GM12878 (cell line): ENCODE measurements around the gene SNX4. TPM values are rescaled to one million over a fixed set of nuclear protein-coding genes. Genes with fewer than 3 reads are reported as not detected.

Experiments
- ATAC-seq: fragments of 200-7000 bp; cut with Tn5 transposase; 3 replicates; pipeline ENCODE4 v1.9.1; 2020; ENCODE audit warnings: mild to moderate bottlenecking, moderate library complexity
- BruUV-seq: library from RNA; stranded (reverse); fragments of 400-500 nt; replicated peaks from 2 replicates; lab custom pipeline; 2021; lab: Mats Ljungman, UMichigan
- CTCF ChIA-PET: fragments of 300-600 bp; sonication (Branson Sonifier 250); formaldehyde crosslinking; extraction: SDS; loops from one replicate; lab custom pipeline; 2021; ENCODE audit warnings: inconsistent platforms; lab: Yijun Ruan, JAX
- POLR2A ChIA-PET: fragments of 350-600 bp; formaldehyde crosslinking; extraction: SDS; loops from one replicate; lab custom pipeline; 2021; ENCODE audit warnings: inconsistent platforms; lab: Charles Lee
- RAD21 ChIA-PET: fragments of 300-600 bp; sonication (Branson Sonifier 250); formaldehyde crosslinking; loops from one replicate; lab custom pipeline; 2023; ENCODE audit warnings: antibody characterized with exemption; ENCODE audit not compliant: unreplicated experiment; lab: Charles Lee
- SMC1A ChIA-PET: fragments of 300-600 bp; sonication (Branson Sonifier 250); formaldehyde crosslinking; loops from one replicate; lab custom pipeline; 2023; ENCODE audit not compliant: unreplicated experiment, uncharacterized antibody; lab: Charles Lee
- DNase-seq: peaks from one replicate; pipeline ENCODE4 v3.0.0-alpha.2; 2011; ENCODE audit warnings: low read depth, low spot score
- FAIRE-seq: peaks from 3 replicates; lab custom pipeline; 2011; peaks lifted over from hg19 to GRCh38; lab: Jason Lieb, UNC
- H2AFZ ChIP-seq: 2 replicates; pipeline ENCODE4 v1.6.0; 2011; ENCODE audit warnings: low read depth, low read length, control low read depth; ENCODE audit not compliant: control insufficient read depth
- H3K27ac ChIP-seq: 2 replicates; pipeline ENCODE4 v1.5.1; 2011; ENCODE audit warnings: control low read depth; ENCODE audit not compliant: control insufficient read depth, insufficient read depth
- H3K27me3 ChIP-seq, 2 experiments: replicated peaks in 1 of 2; 2 replicates each; pipeline versions ENCODE4 v1.6.0 to v1.6.1; 2011; ENCODE audit warnings: low read length in 1 of 2; ENCODE audit not compliant: control insufficient read depth in 2 of 2, insufficient read depth in 2 of 2
- H3K36me3 ChIP-seq, 2 experiments: 2 replicates each; pipeline ENCODE4 v1.5.1; 2011; ENCODE audit warnings: low read length in 1 of 2; ENCODE audit not compliant: control insufficient read depth in 2 of 2, insufficient read depth in 2 of 2
- H3K4me1 ChIP-seq: 2 replicates; pipeline ENCODE4 v1.6.1; 2011; ENCODE audit warnings: mild to moderate bottlenecking, low read length, moderate library complexity, mixed read lengths; ENCODE audit not compliant: control insufficient read depth, insufficient read depth
- H3K4me2 ChIP-seq: 2 replicates; pipeline ENCODE4 v1.6.0; 2011; ENCODE audit warnings: control low read depth; ENCODE audit not compliant: control insufficient read depth, insufficient read depth
- H3K4me3 ChIP-seq: fragments of 200-600 bp; sonication (generic); 2 replicates; pipeline ENCODE4 v1.5.1; 2016
- H3K79me2 ChIP-seq: 2 replicates; pipeline ENCODE4 v1.6.0; 2011; ENCODE audit warnings: low read length; ENCODE audit not compliant: control insufficient read depth, insufficient read depth
- H3K9ac ChIP-seq: 2 replicates; pipeline ENCODE4 v1.8.0; 2011; ENCODE audit warnings: low read length, control low read depth, mixed read lengths; ENCODE audit not compliant: control insufficient read depth, insufficient read depth
- H3K9me3 ChIP-seq: replicated peaks from 3 replicates; pipeline ENCODE4 v1.5.1; 2011; ENCODE audit warnings: mild to moderate bottlenecking, low read length; ENCODE audit not compliant: control insufficient read depth, insufficient read depth
- H4K20me1 ChIP-seq: 2 replicates; pipeline ENCODE4 v1.6.0; 2011; ENCODE audit not compliant: control insufficient read depth, insufficient read depth
- CREM ChIP-seq: IDR thresholded peaks from 2 replicates; pipeline ENCODE4 v1.6.1; 2014; ENCODE audit warnings: antibody characterized with exemption, low read depth
- MEF2B ChIP-seq: fragments of 450-650 bp; IDR thresholded peaks from 2 replicates; pipeline ENCODE4 v1.6.1; 2018; ENCODE audit warnings: mild to moderate bottlenecking, moderate library complexity; ENCODE audit not compliant: partially characterized antibody, poor library complexity, severe bottlenecking
- MYC ChIP-seq: IDR thresholded peaks from 2 replicates; pipeline ENCODE4 v1.6.1; 2011; ENCODE audit warnings: mild to moderate bottlenecking, low read length, moderate library complexity, inconsistent platforms; ENCODE audit not compliant: insufficient read depth, insufficient replicate concordance, insufficient read length, severe bottlenecking
- NR2C1 ChIP-seq: fragments of 450-650 bp; IDR thresholded peaks from 2 replicates; pipeline ENCODE4 v1.6.1; 2017; ENCODE audit warnings: antibody characterized with exemption, mild to moderate bottlenecking, moderate library complexity
- NR2F1 ChIP-seq: fragments of 450-650 bp; conservative IDR thresholded peaks from 2 replicates; pipeline ENCODE4 v1.6.1; 2017; ENCODE audit warnings: mild to moderate bottlenecking
- POLR2AphosphoS2 ChIP-seq: IDR thresholded peaks from 2 replicates; pipeline ENCODE4 v1.6.1; 2011; ENCODE audit warnings: low read depth, mild to moderate bottlenecking, low read length, improper control_type of control experiment, moderate library complexity
- RFX5 ChIP-seq: IDR thresholded peaks from 2 replicates; pipeline ENCODE4 v1.6.1; 2011; ENCODE audit warnings: low read depth, low read length, improper control_type of control experiment
- SIN3A ChIP-seq: IDR thresholded peaks from 2 replicates; pipeline ENCODE4 v1.6.1; 2012; ENCODE audit warnings: low read depth, low read length, improper control_type of control experiment
- SP1 ChIP-seq: IDR thresholded peaks from one replicate; pipeline ENCODE4 v1.6.1; 2011; ENCODE audit warnings: low read depth, low read length
- TCF7 ChIP-seq: IDR thresholded peaks from 2 replicates; pipeline ENCODE4 v1.6.1; 2014; ENCODE audit warnings: antibody characterized with exemption, borderline replicate concordance
- WGBS: methylation state at CpG from one replicate; pipeline ENCODE4 v1.1.6; 2016; ENCODE audit warnings: low lambda C conversion rate; ENCODE audit not compliant: insufficient replicate concordance, insufficient coverage; ENCODE audit errors: missing lambda C conversion rate; 5-methylcytosine and 5-hydroxymethylcytosine counted together
- in situ Hi-C: fragments of 300-500 bp; cut with MboI; formaldehyde crosslinking; loops from 9 replicates; pipeline ENCODE4 v1.14.3; 2018; ENCODE audit warnings: mixed read lengths
- intact Hi-C: fragments of 100-400 bp; cut with micrococcal nuclease; formaldehyde crosslinking; loops from one replicate; pipeline ENCODE4 v1.14.2; 2022; ENCODE audit not compliant: unreplicated experiment
- polyA plus RNA-seq, 11 experiments: library from polyadenylated mRNA; depleted of rRNA in 4 of 11; unstranded in 6 of 11; stranded (reverse) in 5 of 11; fragments of >200 nt; fragmentation: Nextera tagmentation in 4 of 11; fragmentation: Illumina TruSeq in 1 of 11; extraction: Ambion mirVana in 4 of 11; extraction: Trizol in 1 of 11; gene quantifications; 1 replicate in 1 of 11; 2 replicates in 10 of 11; pipeline versions ENCODE4 v1.2.1 to v1.2.3, GENCODE V29; 2011 to 2016; ENCODE audit warnings: inconsistent platforms in 2 of 11, missing spikeins in 2 of 11, low read depth in 1 of 11
- total RNA-seq, 4 experiments: library from RNA; depleted of rRNA in 3 of 4; stranded (reverse); fragments of >200 nt in 3 of 4; fragmentation: Illumina TruSeq in 1 of 4; extraction: Trizol in 1 of 4; gene quantifications; 2 replicates each; pipeline versions ENCODE4 v1.2.1 to v1.2.3, GENCODE V29; 2013 to 2021
- TF ChIP-seq, protein P1 (sequence below): IDR thresholded peaks from 2 replicates; pipeline ENCODE4 v1.6.1; 2012; ENCODE audit warnings: low read length, inconsistent platforms
- TF ChIP-seq, protein P2 (sequence below): IDR thresholded peaks from 2 replicates; pipeline ENCODE4 v1.6.1; 2012; ENCODE audit warnings: low read depth, low read length, improper control_type of control experiment
- TF ChIP-seq, protein P3 (sequence below): fragments of 450-650 bp; IDR thresholded peaks from 2 replicates; pipeline ENCODE4 v1.6.1; 2016; ENCODE audit warnings: mild to moderate bottlenecking
- TF ChIP-seq, protein P4 (sequence below): fragments of 150-350 bp; IDR thresholded peaks from 2 replicates; pipeline ENCODE4 v1.6.1; 2016; ENCODE audit warnings: low read depth, low read length
- TF ChIP-seq, protein P5 (sequence below): IDR thresholded peaks from 2 replicates; pipeline ENCODE4 v1.6.1; 2011; ENCODE audit warnings: borderline replicate concordance, low read depth, mild to moderate bottlenecking, moderate library complexity, mixed read lengths, low read length; ENCODE audit not compliant: insufficient read depth; ENCODE audit errors: extremely low read length

SNX4 gene
- total and polyA plus RNA-seq, 10 of the 15 experiments (the other 5 are each of a cell fraction or from before 2014, with no cell fraction given), result 33.4 to 94.5 (median 60.5) TPM

DNA sequence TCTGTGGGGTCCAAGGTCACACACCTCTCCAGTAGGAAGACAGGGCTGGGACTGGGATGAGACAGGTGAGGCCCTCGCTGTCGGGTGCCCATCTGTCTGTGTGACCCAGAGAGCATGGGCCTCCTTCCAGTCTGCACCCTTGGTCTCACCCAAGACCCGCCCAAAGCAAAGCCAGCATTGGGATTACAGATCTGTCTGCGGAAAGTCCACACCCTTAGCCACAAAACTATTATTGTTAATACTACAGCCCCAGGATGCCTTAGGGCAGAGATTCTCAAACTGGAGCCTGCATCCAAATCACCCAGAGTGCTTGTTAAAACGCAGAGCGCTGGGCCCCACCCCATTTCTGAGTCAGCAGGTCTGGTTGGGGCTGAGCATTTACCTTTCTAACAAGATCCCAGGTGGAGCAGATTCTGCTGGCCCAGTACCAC is 86.4 kb downstream of the SNX4 start:
- Histone ChIP-seq H2AFZ (no peak overlapping the region), H3K27ac (no peak overlapping the region), H3K79me2 (no peaks in the 10 kb centered on the region), H3K4me2 (no peak overlapping the region), H3K9ac (no peak overlapping the region), H3K4me3 (no peak overlapping the region), H3K4me1 (peaks cover 25% of the 10 kb centered on the region), H3K9me3 (no peaks in the 10 kb centered on the region), H4K20me1 (no peaks in the 10 kb centered on the region), H3K27me3 (no peaks in the 10 kb centered on the region), H3K36me3 (no peaks in the 10 kb centered on the region)
- 100% methylated on average over 6 of the region's 6 CpGs for WGBS
- POLR2A ChIA-PET, result interaction anchor here (0.6 kb wide), 1 partner anchor 9 kb away, joined by 5 read pairs; no protein-coding TSS in a partner anchor
- RAD21 ChIA-PET, result interaction anchor here (2.4 kb wide), 1 partner anchor 438 kb away, joined by 16 read pairs; no protein-coding TSS in a partner anchor
- CTCF ChIA-PET, result interaction anchor here (1.4 to 8.1 kb wide), 6 partner anchors 12 to 510 kb away, joined by 4 to 82 read pairs (median 10); no protein-coding TSS in a partner anchor
- DNase-seq (no peak), ATAC-seq (no peak), FAIRE-seq (no peak)
- SMC1A ChIA-PET, result interaction anchor here (0.6 to 10.6 kb wide), 11 partner anchors 10 to 506 kb away, joined by 3 to 61 read pairs (median 3); partner anchors contain the start of gene MUC13
- BruUV-seq, result no TSS peak
- intact Hi-C loops, result loop anchor here (5.0 to 10.0 kb wide), 2 partner anchors 149 to 281 kb away; no protein-coding TSS in a partner anchor
- in situ Hi-C loops, result loop anchor here (25.0 kb wide), 1 partner anchor 446 kb away; no protein-coding TSS in a partner anchor
- TF ChIP-seq POLR2AphosphoS2, result no peak
- TF ChIP-seq, protein P1, sequence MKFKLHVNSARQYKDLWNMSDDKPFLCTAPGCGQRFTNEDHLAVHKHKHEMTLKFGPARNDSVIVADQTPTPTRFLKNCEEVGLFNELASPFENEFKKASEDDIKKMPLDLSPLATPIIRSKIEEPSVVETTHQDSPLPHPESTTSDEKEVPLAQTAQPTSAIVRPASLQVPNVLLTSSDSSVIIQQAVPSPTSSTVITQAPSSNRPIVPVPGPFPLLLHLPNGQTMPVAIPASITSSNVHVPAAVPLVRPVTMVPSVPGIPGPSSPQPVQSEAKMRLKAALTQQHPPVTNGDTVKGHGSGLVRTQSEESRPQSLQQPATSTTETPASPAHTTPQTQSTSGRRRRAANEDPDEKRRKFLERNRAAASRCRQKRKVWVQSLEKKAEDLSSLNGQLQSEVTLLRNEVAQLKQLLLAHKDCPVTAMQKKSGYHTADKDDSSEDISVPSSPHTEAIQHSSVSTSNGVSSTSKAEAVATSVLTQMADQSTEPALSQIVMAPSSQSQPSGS, result no peak
- no peak for TF ChIP-seq SP1
- no peak for TF ChIP-seq MYC
- TF ChIP-seq, protein P2, sequence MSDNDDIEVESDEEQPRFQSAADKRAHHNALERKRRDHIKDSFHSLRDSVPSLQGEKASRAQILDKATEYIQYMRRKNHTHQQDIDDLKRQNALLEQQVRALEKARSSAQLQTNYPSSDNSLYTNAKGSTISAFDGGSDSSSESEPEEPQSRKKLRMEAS, result no peak
- no peak for TF ChIP-seq NR2C1
- no peak for TF ChIP-seq CREM
- TF ChIP-seq, protein P3, sequence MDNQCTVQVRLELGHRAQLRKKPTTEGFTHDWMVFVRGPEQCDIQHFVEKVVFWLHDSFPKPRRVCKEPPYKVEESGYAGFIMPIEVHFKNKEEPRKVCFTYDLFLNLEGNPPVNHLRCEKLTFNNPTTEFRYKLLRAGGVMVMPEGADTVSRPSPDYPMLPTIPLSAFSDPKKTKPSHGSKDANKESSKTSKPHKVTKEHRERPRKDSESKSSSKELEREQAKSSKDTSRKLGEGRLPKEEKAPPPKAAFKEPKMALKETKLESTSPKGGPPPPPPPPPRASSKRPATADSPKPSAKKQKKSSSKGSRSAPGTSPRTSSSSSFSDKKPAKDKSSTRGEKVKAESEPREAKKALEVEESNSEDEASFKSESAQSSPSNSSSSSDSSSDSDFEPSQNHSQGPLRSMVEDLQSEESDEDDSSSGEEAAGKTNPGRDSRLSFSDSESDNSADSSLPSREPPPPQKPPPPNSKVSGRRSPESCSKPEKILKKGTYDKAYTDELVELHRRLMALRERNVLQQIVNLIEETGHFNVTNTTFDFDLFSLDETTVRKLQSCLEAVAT, result no peak
- TF ChIP-seq SIN3A, result no peak
- TF ChIP-seq, protein P4, sequence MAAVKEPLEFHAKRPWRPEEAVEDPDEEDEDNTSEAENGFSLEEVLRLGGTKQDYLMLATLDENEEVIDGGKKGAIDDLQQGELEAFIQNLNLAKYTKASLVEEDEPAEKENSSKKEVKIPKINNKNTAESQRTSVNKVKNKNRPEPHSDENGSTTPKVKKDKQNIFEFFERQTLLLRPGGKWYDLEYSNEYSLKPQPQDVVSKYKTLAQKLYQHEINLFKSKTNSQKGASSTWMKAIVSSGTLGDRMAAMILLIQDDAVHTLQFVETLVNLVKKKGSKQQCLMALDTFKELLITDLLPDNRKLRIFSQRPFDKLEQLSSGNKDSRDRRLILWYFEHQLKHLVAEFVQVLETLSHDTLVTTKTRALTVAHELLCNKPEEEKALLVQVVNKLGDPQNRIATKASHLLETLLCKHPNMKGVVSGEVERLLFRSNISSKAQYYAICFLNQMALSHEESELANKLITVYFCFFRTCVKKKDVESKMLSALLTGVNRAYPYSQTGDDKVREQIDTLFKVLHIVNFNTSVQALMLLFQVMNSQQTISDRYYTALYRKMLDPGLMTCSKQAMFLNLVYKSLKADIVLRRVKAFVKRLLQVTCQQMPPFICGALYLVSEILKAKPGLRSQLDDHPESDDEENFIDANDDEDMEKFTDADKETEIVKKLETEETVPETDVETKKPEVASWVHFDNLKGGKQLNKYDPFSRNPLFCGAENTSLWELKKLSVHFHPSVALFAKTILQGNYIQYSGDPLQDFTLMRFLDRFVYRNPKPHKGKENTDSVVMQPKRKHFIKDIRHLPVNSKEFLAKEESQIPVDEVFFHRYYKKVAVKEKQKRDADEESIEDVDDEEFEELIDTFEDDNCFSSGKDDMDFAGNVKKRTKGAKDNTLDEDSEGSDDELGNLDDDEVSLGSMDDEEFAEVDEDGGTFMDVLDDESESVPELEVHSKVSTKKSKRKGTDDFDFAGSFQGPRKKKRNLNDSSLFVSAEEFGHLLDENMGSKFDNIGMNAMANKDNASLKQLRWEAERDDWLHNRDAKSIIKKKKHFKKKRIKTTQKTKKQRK, result no peak
- TF ChIP-seq TCF7, result no peak
- TF ChIP-seq, protein P5, sequence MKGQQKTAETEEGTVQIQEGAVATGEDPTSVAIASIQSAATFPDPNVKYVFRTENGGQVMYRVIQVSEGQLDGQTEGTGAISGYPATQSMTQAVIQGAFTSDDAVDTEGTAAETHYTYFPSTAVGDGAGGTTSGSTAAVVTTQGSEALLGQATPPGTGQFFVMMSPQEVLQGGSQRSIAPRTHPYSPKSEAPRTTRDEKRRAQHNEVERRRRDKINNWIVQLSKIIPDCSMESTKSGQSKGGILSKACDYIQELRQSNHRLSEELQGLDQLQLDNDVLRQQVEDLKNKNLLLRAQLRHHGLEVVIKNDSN, result no peak
- TF ChIP-seq RFX5, result no peak
- TF ChIP-seq NR2F1, result no peak
- TF ChIP-seq MEF2B, result no peak
